IMR-90 (cell line): ENCODE data around the gene TMEM59. TPM values are rescaled to one million over a fixed set of nuclear protein-coding genes. Genes with fewer than 3 reads are reported as not detected.

Source experiments
- ATAC-seq: fragments of 200-7000 bp; cut with Tn5 transposase; 2 replicates; pipeline ENCODE4 v1.9.1; 2020; ENCODE audit warnings: low read depth, mild to moderate bottlenecking, moderate library complexity
- BruUV-seq: library from RNA; stranded (reverse); fragments of 400-500 nt; replicated peaks from 2 replicates; lab custom pipeline; 2021; lab: Mats Ljungman, UMichigan
- CTCF ChIA-PET: fragments of 300-600 bp; formaldehyde crosslinking; extraction: SDS; loops from one replicate; lab custom pipeline; 2021; ENCODE audit warnings: antibody characterized with exemption; lab: Yijun Ruan, JAX
- POLR2A ChIA-PET: fragments of 300-600 bp; sonication (Branson Sonifier 250); formaldehyde crosslinking; loops from one replicate; lab custom pipeline; 2022; ENCODE audit warnings: antibody characterized with exemption; ENCODE audit not compliant: unreplicated experiment; lab: Charles Lee
- DNase-seq: peaks from one replicate; pipeline ENCODE4 v3.0.0; 2013
- H2AFZ ChIP-seq: replicated peaks from 2 replicates; pipeline ENCODE3; 2013; ENCODE audit warnings: low read length, mild to moderate bottlenecking; ENCODE audit not compliant: poor library complexity
- H2AK5ac ChIP-seq: 2 replicates; pipeline ENCODE4 v1.6.1; 2013; ENCODE audit warnings: low read depth, low read length, inconsistent platforms
- H2AK9ac ChIP-seq: replicated peaks from 2 replicates; pipeline ENCODE3; 2013; ENCODE audit warnings: mild to moderate bottlenecking, low read depth, low read length, moderate library complexity; ENCODE audit not compliant: poor library complexity
- H2BK120ac ChIP-seq: 2 replicates; pipeline ENCODE4 v1.6.1; 2013; ENCODE audit warnings: low read depth, low read length, inconsistent platforms
- H2BK15ac ChIP-seq: 3 replicates; pipeline ENCODE4 v1.6.1; 2013; ENCODE audit warnings: low read depth, low read length, inconsistent platforms
- H2BK20ac ChIP-seq: 2 replicates; pipeline ENCODE4 v1.6.1; 2013; ENCODE audit warnings: low read depth, mild to moderate bottlenecking, inconsistent platforms, low read length, moderate library complexity
- H2BK5ac ChIP-seq: 2 replicates; pipeline ENCODE4 v1.6.1; 2013; ENCODE audit warnings: mild to moderate bottlenecking, low read depth, low read length, inconsistent platforms; ENCODE audit not compliant: poor library complexity, severe bottlenecking
- H3K14ac ChIP-seq: replicated peaks from 2 replicates; pipeline ENCODE4 v1.6.1; 2013; ENCODE audit warnings: low read depth, low read length, inconsistent platforms
- H3K18ac ChIP-seq: 2 replicates; pipeline ENCODE4 v1.6.1; 2013; ENCODE audit warnings: low read depth, low read length, control low read depth
- H3K23ac ChIP-seq: 2 replicates; pipeline ENCODE4 v1.6.1; 2013; ENCODE audit warnings: low read depth, low read length, inconsistent platforms
- H3K27ac ChIP-seq: 2 replicates; pipeline ENCODE4 v1.5.1; 2013; ENCODE audit warnings: mild to moderate bottlenecking, control low read depth, low read length; ENCODE audit not compliant: insufficient read depth
- H3K27me3 ChIP-seq: 2 replicates; pipeline ENCODE4 v1.6.1; 2013; ENCODE audit warnings: low read length; ENCODE audit not compliant: control insufficient read depth, insufficient read depth
- H3K36me3 ChIP-seq: 2 replicates; pipeline ENCODE4 v1.6.1; 2013; ENCODE audit warnings: low read length, mixed read lengths; ENCODE audit not compliant: control insufficient read depth, insufficient read depth
- H3K4ac ChIP-seq: 2 replicates; pipeline ENCODE4 v1.6.1; 2013; ENCODE audit warnings: low read depth, low read length, inconsistent platforms
- H3K4me1 ChIP-seq: 2 replicates; pipeline ENCODE4 v1.6.1; 2013; ENCODE audit warnings: low read length, mixed read lengths; ENCODE audit not compliant: control insufficient read depth, insufficient read depth
- H3K4me2 ChIP-seq: 2 replicates; pipeline ENCODE4 v1.6.1; 2013; ENCODE audit warnings: low read depth, mild to moderate bottlenecking, control low read depth, low read length, moderate library complexity
- H3K4me3 ChIP-seq: 2 replicates; pipeline ENCODE4 v1.5.1; 2013; ENCODE audit warnings: low read depth, mild to moderate bottlenecking, control low read depth, low read length, moderate library complexity; ENCODE audit not compliant: insufficient read depth
- H3K56ac ChIP-seq: 2 replicates; pipeline ENCODE4 v1.6.1; 2013; ENCODE audit warnings: low read length, inconsistent platforms; ENCODE audit not compliant: insufficient read depth; ENCODE audit errors: extremely low read depth
- H3K79me1 ChIP-seq, 2 experiments: 2 replicates each; pipeline ENCODE4 v1.6.1; 2013; ENCODE audit warnings: low read length in 2 of 2, inconsistent platforms in 1 of 2, low read depth in 1 of 2
- H3K9ac ChIP-seq: 2 replicates; pipeline ENCODE4 v1.6.1; 2013; ENCODE audit warnings: low read depth, low read length, control low read depth
- H3K9me1 ChIP-seq: 2 replicates; pipeline ENCODE4 v1.6.1; 2013; ENCODE audit warnings: low read length, inconsistent platforms; ENCODE audit not compliant: insufficient read depth
- H3K9me3 ChIP-seq: 2 replicates; pipeline ENCODE4 v1.6.1; 2013; ENCODE audit warnings: low read length; ENCODE audit not compliant: control insufficient read depth, insufficient read depth
- H4K20me1 ChIP-seq: 2 replicates; pipeline ENCODE4 v1.6.1; 2013; ENCODE audit warnings: low read length, inconsistent platforms; ENCODE audit not compliant: insufficient read depth
- H4K5ac ChIP-seq: 2 replicates; pipeline ENCODE4 v1.6.1; 2013; ENCODE audit warnings: mild to moderate bottlenecking, low read depth, low read length, control low read depth
- H4K8ac ChIP-seq, 2 experiments: 2 replicates each; pipeline ENCODE4 v1.6.1; 2013; ENCODE audit warnings: low read depth in 2 of 2, low read length in 2 of 2, control low read depth in 1 of 2, inconsistent platforms in 1 of 2
- H4K91ac ChIP-seq: 2 replicates; pipeline ENCODE4 v1.6.1; 2013; ENCODE audit warnings: low read depth, low read length, inconsistent platforms; ENCODE audit not compliant: insufficient read depth
- BHLHE40 ChIP-seq: fragments of 150-350 bp; IDR thresholded peaks from 2 replicates; pipeline ENCODE4 v1.6.1; 2016; ENCODE audit warnings: mild to moderate bottlenecking, low read depth, low read length
- CHD1 ChIP-seq: IDR thresholded peaks from 2 replicates; pipeline ENCODE4 v1.6.1; 2012; ENCODE audit warnings: low read depth, low read length, improper control_type of control experiment
- MXI1 ChIP-seq: IDR thresholded peaks from 2 replicates; pipeline ENCODE4 v1.6.1; 2012; ENCODE audit warnings: low read depth, mild to moderate bottlenecking, low read length, moderate library complexity, borderline replicate concordance
- NFE2L2 ChIP-seq: fragments of 150-350 bp; IDR thresholded peaks from 2 replicates; pipeline ENCODE4 v1.6.1; 2016; ENCODE audit warnings: low read depth, mild to moderate bottlenecking, low read length
- RFX5 ChIP-seq: IDR thresholded peaks from 2 replicates; pipeline ENCODE4 v1.8.0; 2012; ENCODE audit warnings: low read depth, mild to moderate bottlenecking, low read length, moderate library complexity
- WGBS, 2 experiments: methylation state at CpG; one replicate each; pipeline versions ENCODE4 v1.1.5 to v1.1.7; 2013; ENCODE audit warnings: missing lambda C conversion rate in 2 of 2; ENCODE audit not compliant: insufficient read length in 1 of 2; ENCODE audit errors: extremely low coverage in 2 of 2; 5-methylcytosine and 5-hydroxymethylcytosine counted together
- dilution Hi-C: fragments of 300-500 bp; cut with HindIII; formaldehyde crosslinking; loops from one replicate; pipeline ENCODE4 v1.14.3; 2018; ENCODE audit warnings: low sequenced_read_pairs; ENCODE audit not compliant: unreplicated experiment
- in situ Hi-C: fragments of 300-500 bp; cut with MboI; formaldehyde crosslinking; loops from 3 replicates; pipeline ENCODE4 v1.14.3; 2019; ENCODE audit warnings: low sequenced_read_pairs, inconsistent platforms, mixed read lengths
- intact Hi-C: fragments of 100-400 bp; cut with micrococcal nuclease; formaldehyde crosslinking; loops from 2 replicates; pipeline ENCODE4 v1.10.0; 2022
- polyA plus RNA-seq, 3 experiments: library from polyadenylated mRNA; depleted of rRNA; stranded (reverse); fragments of >200 nt; gene quantifications; 2 replicates each; pipeline ENCODE4 v1.2.3, GENCODE V29; 2012; ENCODE audit warnings: low replicate concordance in 1 of 3
- total RNA-seq: library from RNA; depleted of rRNA; stranded (reverse); fragments of >200 nt; gene quantifications from 2 replicates; pipeline ENCODE4 v1.2.3, GENCODE V29; 2012
- TF ChIP-seq, protein P1 (sequence below): fragments of 150-350 bp; IDR thresholded peaks from 2 replicates; pipeline ENCODE4 v1.6.1; 2017; ENCODE audit warnings: mild to moderate bottlenecking, antibody characterized with exemption, low read length, low read depth
- TF ChIP-seq, protein P2 (sequence below): conservative IDR thresholded peaks from 2 replicates; pipeline ENCODE4 v1.5.1; 2012; ENCODE audit warnings: mild to moderate bottlenecking, low read depth, low read length, improper control_type of control experiment

Gene TMEM59
- total and polyA plus RNA-seq, 2 of the 4 experiments (the other 2 are of a cell fraction), result 239 to 241 TPM

DNA sequence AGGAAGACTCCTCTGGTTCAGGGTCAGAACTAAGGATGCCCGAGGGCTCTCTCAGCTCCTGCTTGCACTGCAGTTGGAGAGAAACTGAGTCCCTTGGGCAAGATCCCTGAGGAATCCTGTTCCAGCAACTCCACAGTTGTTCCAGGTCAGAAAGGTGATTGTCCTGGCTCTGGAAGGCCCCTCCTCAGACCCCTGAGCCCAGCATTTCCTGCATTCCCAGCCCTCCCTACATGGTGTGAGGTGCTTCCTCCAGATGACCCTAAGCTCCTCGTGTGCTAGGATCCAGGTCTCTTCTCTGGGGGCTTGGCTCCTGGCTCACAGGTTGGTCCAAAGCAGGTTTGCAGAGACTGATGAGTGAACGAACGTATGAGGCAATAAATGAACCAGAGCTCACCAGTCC is 46.5 kb downstream of the TMEM59 start:
- Histone ChIP-seq H3K18ac (no peak overlapping the region), H3K9ac (no peak overlapping the region), H3K79me1 (no peaks in the 10 kb centered on the region), H3K23ac (no peak overlapping the region), H4K5ac (no peak overlapping the region), H2AK9ac (no peak overlapping the region), H3K27me3 (peaks cover 61% of the 10 kb centered on the region), H2BK120ac (no peak overlapping the region), H3K4me2 (no peak overlapping the region), H2BK5ac (no peak overlapping the region), H2AFZ (no peak overlapping the region), H3K27ac (no peak overlapping the region), H3K4me1 (no peaks in the 10 kb centered on the region), H4K8ac (no peak overlapping the region), H3K36me3 (no peaks in the 10 kb centered on the region), H4K91ac (no peak overlapping the region), H2BK20ac (no peak overlapping the region), H3K4me3 (no peak overlapping the region), H3K9me3 (peaks cover 2% of the 10 kb centered on the region; the same call in 1 of the 2 replicates), H2AK5ac (no peak overlapping the region), H3K56ac (no peak overlapping the region), H3K9me1 (peaks cover 3% of the 10 kb centered on the region; the same call in 1 of the 2 replicates), H4K20me1 (no peaks in the 10 kb centered on the region), H3K14ac (no peak overlapping the region), H2BK15ac (no peak overlapping the region), H3K4ac (no peak overlapping the region)
- dilution Hi-C loops (no loop called here), in situ Hi-C loops (no loop called here), intact Hi-C loops (no loop called here)
- BruUV-seq, result no TSS peak
- 47% methylated on average over 3 of the region's 4 CpGs; no CpG with 5 or more reads in 1 of the 2 experiments for WGBS, 2 experiments
- ATAC-seq, result no peak
- ChIA-PET POLR2A (no interaction called here), CTCF (no interaction called here)
- no peak for DNase-seq
- TF ChIP-seq, protein P1, sequence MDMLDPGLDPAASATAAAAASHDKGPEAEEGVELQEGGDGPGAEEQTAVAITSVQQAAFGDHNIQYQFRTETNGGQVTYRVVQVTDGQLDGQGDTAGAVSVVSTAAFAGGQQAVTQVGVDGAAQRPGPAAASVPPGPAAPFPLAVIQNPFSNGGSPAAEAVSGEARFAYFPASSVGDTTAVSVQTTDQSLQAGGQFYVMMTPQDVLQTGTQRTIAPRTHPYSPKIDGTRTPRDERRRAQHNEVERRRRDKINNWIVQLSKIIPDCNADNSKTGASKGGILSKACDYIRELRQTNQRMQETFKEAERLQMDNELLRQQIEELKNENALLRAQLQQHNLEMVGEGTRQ, result no peak
- TF ChIP-seq BHLHE40 (no peak), MXI1 (no peak), NFE2L2 (no peak), RFX5 (no peak), CHD1 (no peak)
- TF ChIP-seq, protein P2, sequence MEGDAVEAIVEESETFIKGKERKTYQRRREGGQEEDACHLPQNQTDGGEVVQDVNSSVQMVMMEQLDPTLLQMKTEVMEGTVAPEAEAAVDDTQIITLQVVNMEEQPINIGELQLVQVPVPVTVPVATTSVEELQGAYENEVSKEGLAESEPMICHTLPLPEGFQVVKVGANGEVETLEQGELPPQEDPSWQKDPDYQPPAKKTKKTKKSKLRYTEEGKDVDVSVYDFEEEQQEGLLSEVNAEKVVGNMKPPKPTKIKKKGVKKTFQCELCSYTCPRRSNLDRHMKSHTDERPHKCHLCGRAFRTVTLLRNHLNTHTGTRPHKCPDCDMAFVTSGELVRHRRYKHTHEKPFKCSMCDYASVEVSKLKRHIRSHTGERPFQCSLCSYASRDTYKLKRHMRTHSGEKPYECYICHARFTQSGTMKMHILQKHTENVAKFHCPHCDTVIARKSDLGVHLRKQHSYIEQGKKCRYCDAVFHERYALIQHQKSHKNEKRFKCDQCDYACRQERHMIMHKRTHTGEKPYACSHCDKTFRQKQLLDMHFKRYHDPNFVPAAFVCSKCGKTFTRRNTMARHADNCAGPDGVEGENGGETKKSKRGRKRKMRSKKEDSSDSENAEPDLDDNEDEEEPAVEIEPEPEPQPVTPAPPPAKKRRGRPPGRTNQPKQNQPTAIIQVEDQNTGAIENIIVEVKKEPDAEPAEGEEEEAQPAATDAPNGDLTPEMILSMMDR, result no peak
